Left lung (tissue), 10 donors: ENCODE results near the gene ABHD8. TPM values are rescaled to one million over a fixed set of nuclear protein-coding genes. Genes with fewer than 3 reads are reported as not detected.
A peak's percentile ranks its signal among the peaks of the same experiment; 100 is the strongest.

ENCODE experiments used
- ATAC-seq: fragments of 200-7000 bp; cut with Tn5 transposase; one replicate; pipeline ENCODE4 v1.9.1; 2020; ENCODE audit warnings: moderate library complexity
- DNase-seq, 4 donors: peaks; one replicate each; pipeline ENCODE4 v3.0.0-alpha.2; 2013 to 2020
- H3K27ac ChIP-seq, 2 donors: fragments of 200-600 bp; sonication (generic) in 1 of 2; one replicate each; pipeline versions ENCODE4 v1.5.0 to v1.8.0; 2020 to 2021
- H3K27me3 ChIP-seq, 2 donors: fragments of 200-600 bp; sonication (generic) in 1 of 2; one replicate each; pipeline versions ENCODE4 v1.5.0 to v1.8.0; 2020 to 2021
- H3K36me3 ChIP-seq, 2 donors: fragments of 200-600 bp; sonication (generic) in 1 of 2; one replicate each; pipeline versions ENCODE4 v1.5.0 to v1.8.0; 2020 to 2021
- H3K4me1 ChIP-seq, 2 donors: fragments of 200-600 bp; one replicate each; pipeline ENCODE4 v1.8.0; 2021
- H3K4me3 ChIP-seq, 2 donors: fragments of 200-600 bp; sonication (generic) in 1 of 2; one replicate each; pipeline versions ENCODE4 v1.5.0 to v1.8.0; 2020 to 2021; ENCODE audit warnings: mild to moderate bottlenecking in 1 of 2
- H3K9me3 ChIP-seq, 2 donors: fragments of 200-600 bp; sonication (generic) in 1 of 2; one replicate each; pipeline versions ENCODE4 v1.5.0 to v1.8.0; 2020 to 2021
- CTCF ChIP-seq, 2 donors: fragments of 200-600 bp; sonication (generic) in 1 of 2; IDR thresholded peaks; one replicate each; pipeline versions ENCODE4 v1.5.0 to v1.8.0; 2021; ENCODE audit warnings: antibody characterized with exemption in 2 of 2
- intact Hi-C, 2 donors: fragments of 100-400 bp; cut with DNase I; formaldehyde crosslinking; loops; one replicate each; pipeline versions ENCODE4 v1.11.2 to v1.14.2; 2022
- polyA plus RNA-seq, 6 donors: library from polyadenylated mRNA; unstranded; fragments of 120-200 nt; gene quantifications; one replicate each; pipeline ENCODE4 v1.2.1, GENCODE V29; 2013; ENCODE audit not compliant: insufficient read length in 6 of 6
- total RNA-seq, 2 donors: library from RNA; stranded (reverse); fragmentation: NEBNext Ultra II Directional; extraction: Animal tissue kit (Norgen Biotek cat#: 25700); gene quantifications; one replicate each; pipeline ENCODE4 v1.2.1, GENCODE V29; 2021
- donor health status: DM: no; HTN: yes; CAD: no.
- donor health status: DM: no; HTN: no; CAD: no.

ABHD8 gene
- total and polyA plus RNA-seq, 8 donors, result 6.8 to 17.1 (median 10.5) TPM

- Histone ChIP-seq H3K27me3 (peaks cover 0 to 17% of the 10 kb centered on the region in 2 donors), H3K4me1 (peaks cover 22 to 38% of the 10 kb centered on the region in 2 donors), H3K36me3 (peaks cover 0 to 5% of the 10 kb centered on the region in 2 donors), H3K9me3 (no peaks in the 10 kb centered on the region), H3K4me3 (peak overlapping the region; percentile 17 to 72), H3K27ac (peak overlapping the region; percentile 74 to 76)
- DNase-seq (peak in 3 of 4 donors; percentile 54 to 84 (median 56)), ATAC-seq (peak; percentile 34)
- intact Hi-C loops, result no loop called here
- TF ChIP-seq CTCF (IDR thresholded peaks at IDR 0.05), result no peak
Measured at GRCh38 chr19:17246681-17247425, 56.4 kb downstream of the ABHD8 start.

GRCh38 chr19:17245535-17245984, 57.7 kb downstream of the ABHD8 start, which contains the start of gene NR2F6:
Gene NR2F6, minus strand, starts transcription at chr19:17245919. Its CDS starts 699 bp downstream, at chr19:17245220.
- intact Hi-C loops, result no loop called here
- ATAC-seq (no peak), DNase-seq (peak in 1 of 4 donors; percentile 78)
- Histone ChIP-seq H3K27me3 (peaks cover 0 to 17% of the 10 kb centered on the region in 2 donors), H3K4me1 (peaks cover 22 to 38% of the 10 kb centered on the region in 2 donors), H3K9me3 (no peaks in the 10 kb centered on the region), H3K36me3 (no peaks in the 10 kb centered on the region), H3K27ac (peak within 1 kb of the TSS; percentile 74 to 76), H3K4me3 (peak within 1 kb of the TSS; percentile 65 to 72)
- TF ChIP-seq CTCF (IDR thresholded peaks at IDR 0.05), result no peak

- DNase-seq (peak in 3 of 4 donors; percentile 27 to 89 (median 50)), ATAC-seq (no peak)
- H3K36me3 ChIP-seq, result peaks cover 0 to 4% of the 10 kb centered on the region in 2 donors
- no peak for TF ChIP-seq CTCF (IDR thresholded peaks at IDR 0.05)
- H3K4me3 ChIP-seq, result peak overlapping the region; percentile 65 to 72
- peak overlapping the region; percentile 70 to 72 for H3K27ac ChIP-seq
- intact Hi-C loops, result no loop called here
- H3K27me3 ChIP-seq, result peaks cover 0 to 17% of the 10 kb centered on the region in 2 donors
- peaks cover 22 to 38% of the 10 kb centered on the region in 2 donors for H3K4me1 ChIP-seq
- H3K9me3 ChIP-seq, result no peaks in the 10 kb centered on the region
Measured at GRCh38 chr19:17244618-17245534, 58.3 kb downstream of the ABHD8 start.

- Histone ChIP-seq H3K9me3 (no peaks in the 10 kb centered on the region), H3K4me1 (peaks cover 22 to 38% of the 10 kb centered on the region in 2 donors), H3K4me3 (peak overlapping the region; percentile 65 to 72), H3K36me3 (peaks cover 0 to 4% of the 10 kb centered on the region in 2 donors), H3K27ac (peak overlapping the region; percentile 70 to 72), H3K27me3 (peaks cover 0 to 17% of the 10 kb centered on the region in 2 donors)
- TF ChIP-seq CTCF (IDR thresholded peaks at IDR 0.05), result no peak
- peak in 1 of 4 donors; percentile 52 for DNase-seq
- intact Hi-C loops, result no loop called here
- peak; percentile 36 for ATAC-seq
Measured at GRCh38 chr19:17243830-17244617, 59.2 kb downstream of the ABHD8 start.
